HCT116 (cell line): ENCODE measurements around the gene IL1RAPL2. TPM values are rescaled to one million over a fixed set of nuclear protein-coding genes. Genes with fewer than 3 reads are reported as not detected.

Experiments used
- ATAC-seq: fragments of 200-7000 bp; cut with Tn5 transposase; 2 replicates; pipeline ENCODE4 v1.9.1; 2020; ENCODE audit warnings: mild to moderate bottlenecking, moderate library complexity
- BruUV-seq: library from RNA; stranded (reverse); fragments of 400-500 nt; replicated peaks from 2 replicates; lab custom pipeline; 2021; lab: Mats Ljungman, UMichigan
- CTCF ChIA-PET: fragments of 300-600 bp; sonication (Branson Sonifier 250); formaldehyde crosslinking; loops from one replicate; lab custom pipeline; 2021; ENCODE audit warnings: antibody characterized with exemption; lab: Charles Lee
- POLR2A ChIA-PET: fragments of 300-600, 350-600 bp; sonication (Branson Sonifier 250); formaldehyde crosslinking; loops from one replicate; lab custom pipeline; 2021; ENCODE audit warnings: antibody characterized with exemption; lab: Charles Lee
- RAD21 ChIA-PET, 2 experiments: fragments of 300-600 bp; sonication (Branson Sonifier 250); formaldehyde crosslinking; loops; one replicate each; lab custom pipeline; 2023; ENCODE audit warnings: low total read pairs in 2 of 2; ENCODE audit not compliant: uncharacterized antibody in 2 of 2, unreplicated experiment in 2 of 2, low non-redundant PET in 1 of 2; lab: Charles Lee
- DNase-seq: peaks from one replicate; pipeline ENCODE4 v3.0.0-alpha.2; 2010; ENCODE audit warnings: low read depth, low spot score
- H2AFZ ChIP-seq: fragments of 200-600 bp; shearing (Covaris generic), sonication (generic); 2 replicates; pipeline ENCODE4 v1.6.1; 2017; ENCODE audit warnings: low read depth, mixed run types, mixed read lengths, antibody characterized with exemption, low read length; ENCODE audit not compliant: poor library complexity, severe bottlenecking
- H3K27ac ChIP-seq: 2 replicates; pipeline ENCODE4 v1.5.1; 2012; ENCODE audit warnings: low read depth, low read length
- H3K27me3 ChIP-seq: fragments of 200-600 bp; sonication (generic); 2 replicates; pipeline ENCODE4 v1.6.1; 2016; ENCODE audit warnings: mixed run types, low read length, mixed read lengths; ENCODE audit not compliant: insufficient read depth
- H3K36me3 ChIP-seq, 2 experiments: fragments of 200-500 bp in 1 of 2; fragments of 200-600 bp in 1 of 2; sonication (Bioruptor generic) in 1 of 2; sonication (generic) in 1 of 2; 2 replicates each; pipeline versions ENCODE4 v1.5.1 to v1.6.1; 2014 to 2016; ENCODE audit warnings: low read length in 2 of 2, inconsistent platforms in 1 of 2, mixed read lengths in 1 of 2, mixed run types in 1 of 2; ENCODE audit not compliant: insufficient read depth in 2 of 2, control insufficient read depth in 1 of 2
- H3K4me1 ChIP-seq, 2 experiments: fragments of 200-600 bp in 1 of 2; sonication (generic) in 1 of 2; 2 replicates each; pipeline versions ENCODE4 v1.5.1 to v1.6.1; 2012 to 2017; ENCODE audit warnings: low read length in 2 of 2, inconsistent platforms in 1 of 2, mild to moderate bottlenecking in 1 of 2, mixed read lengths in 1 of 2, mixed run types in 1 of 2, moderate library complexity in 1 of 2; ENCODE audit not compliant: insufficient read depth in 2 of 2, control insufficient read depth in 1 of 2
- H3K4me2 ChIP-seq: fragments of 200-600 bp; sonication (generic); 2 replicates; pipeline ENCODE4 v1.6.1; 2017; ENCODE audit warnings: mixed run types, low read length, mixed read lengths
- H3K4me3 ChIP-seq, 2 experiments: fragments of 200-600 bp in 1 of 2; sonication (generic) in 1 of 2; replicated peaks in 1 of 2; 2 replicates each; pipeline ENCODE4 v1.5.1; 2011 to 2016; ENCODE audit warnings: low read length in 2 of 2, control low read depth in 1 of 2, low read depth in 1 of 2, mild to moderate bottlenecking in 1 of 2, mixed read lengths in 1 of 2, mixed run types in 1 of 2
- H3K79me2 ChIP-seq: fragments of 200-600 bp; sonication (generic); 2 replicates; pipeline ENCODE4 v1.6.1; 2017; ENCODE audit warnings: mild to moderate bottlenecking, mixed run types, low read length, moderate library complexity, mixed read lengths; ENCODE audit not compliant: insufficient read depth
- H3K9ac ChIP-seq: fragments of 200-600 bp; sonication (generic); 2 replicates; pipeline ENCODE4 v1.6.1; 2016; ENCODE audit warnings: low read length, mixed read lengths
- H3K9me2 ChIP-seq: fragments of 200-600 bp; sonication (generic), shearing (Covaris generic); 2 replicates; pipeline ENCODE4 v1.6.1; 2017; ENCODE audit warnings: mixed run types, mild to moderate bottlenecking, moderate library complexity; ENCODE audit not compliant: insufficient read depth
- H3K9me3 ChIP-seq, 2 experiments: fragments of 200-500 bp in 1 of 2; fragments of 200-600 bp in 1 of 2; sonication (Bioruptor generic) in 1 of 2; sonication (generic) in 1 of 2; 2 replicates each; pipeline ENCODE4 v1.6.1; 2014 to 2017; ENCODE audit warnings: low read length in 2 of 2, mixed read lengths in 2 of 2, inconsistent platforms in 1 of 2, low read depth in 1 of 2, mild to moderate bottlenecking in 1 of 2, mixed run types in 1 of 2, moderate library complexity in 1 of 2; ENCODE audit not compliant: control insufficient read depth in 1 of 2, insufficient read depth in 1 of 2
- H4K20me1 ChIP-seq: fragments of 200-600 bp; sonication (generic), shearing (Covaris generic); 2 replicates; pipeline ENCODE4 v1.6.1; 2017; ENCODE audit warnings: mixed run types, mild to moderate bottlenecking, moderate library complexity; ENCODE audit not compliant: insufficient read depth
- EGR1 ChIP-seq: IDR thresholded peaks from 2 replicates; pipeline ENCODE4 v1.6.1; 2012; ENCODE audit warnings: low read depth
- EZH2 ChIP-seq: fragments of 200-600 bp; sonication (generic); IDR thresholded peaks from 2 replicates; pipeline ENCODE4 v1.6.1; 2017; ENCODE audit warnings: antibody characterized with exemption, mixed run types
- EZH2phosphoT487 ChIP-seq: fragments of 200-600 bp; IDR thresholded peaks from 2 replicates; pipeline ENCODE4 v1.6.1; 2018; ENCODE audit warnings: antibody characterized with exemption, borderline replicate concordance
- FOSL1 ChIP-seq: IDR thresholded peaks from 2 replicates; pipeline ENCODE4 v1.6.1; 2012; ENCODE audit warnings: low read depth
- JUND ChIP-seq: IDR thresholded peaks from 2 replicates; pipeline ENCODE4 v1.6.1; 2012
- POLR2A ChIP-seq: IDR thresholded peaks from 2 replicates; pipeline ENCODE4 v1.7.0; 2011; ENCODE audit warnings: borderline replicate concordance; ENCODE audit not compliant: insufficient read depth, insufficient read length; ENCODE audit errors: extremely low read depth
- POLR2AphosphoS5 ChIP-seq: IDR thresholded peaks from 2 replicates; pipeline ENCODE4 v1.6.1; 2011; ENCODE audit warnings: mild to moderate bottlenecking, low read depth, low read length, moderate library complexity
- RAD21 ChIP-seq: IDR thresholded peaks from 2 replicates; pipeline ENCODE4 v1.6.1; 2012; ENCODE audit warnings: low read depth, mild to moderate bottlenecking
- SP1 ChIP-seq: IDR thresholded peaks from 2 replicates; pipeline ENCODE4 v1.6.1; 2012; ENCODE audit warnings: low read depth
- SRF ChIP-seq: IDR thresholded peaks from 2 replicates; pipeline ENCODE4 v1.6.1; 2012; ENCODE audit warnings: low read depth
- YY1 ChIP-seq: IDR thresholded peaks from 2 replicates; pipeline ENCODE4 v1.6.1; 2011; ENCODE audit warnings: low read length, low read depth, moderate library complexity, mild to moderate bottlenecking; ENCODE audit not compliant: insufficient replicate concordance; ENCODE audit errors: extremely low read depth
- ZFX ChIP-seq: fragments of 450-650 bp; IDR thresholded peaks from 2 replicates; pipeline ENCODE4 v1.6.1; 2017
- ZNF274 ChIP-seq: fragments of 200-500 bp; sonication (Bioruptor generic); IDR thresholded peaks from 2 replicates; pipeline ENCODE4 v1.6.1; 2014; ENCODE audit warnings: mild to moderate bottlenecking, low read depth, low read length, inconsistent platforms
- intact Hi-C: fragments of 100-400 bp; cut with micrococcal nuclease; formaldehyde crosslinking; loops from 2 replicates; pipeline ENCODE4 v1.10.0; 2022
- total RNA-seq: library from RNA; stranded (reverse); gene quantifications from one replicate; pipeline ENCODE4 v1.2.1, GENCODE V29; 2021; ENCODE audit not compliant: unreplicated experiment
- TF ChIP-seq, protein P1 (sequence below): IDR thresholded peaks from 2 replicates; pipeline ENCODE4 v1.6.1; 2011; ENCODE audit warnings: mild to moderate bottlenecking, low read length, moderate library complexity; ENCODE audit not compliant: insufficient replicate concordance; ENCODE audit errors: extremely low read depth
- TF ChIP-seq, protein P2 (sequence below): IDR thresholded peaks from 2 replicates; pipeline ENCODE4 v1.6.1; 2012
- TF ChIP-seq, protein P3 (sequence below), 3 experiments: fragments of 200-600 bp in 1 of 3; sonication (generic) in 1 of 3; IDR thresholded peaks in 2 of 3; conservative IDR thresholded peaks in 1 of 3; 2 replicates each; pipeline ENCODE4 v1.5.1; 2012 to 2017; ENCODE audit warnings: low read depth in 2 of 3, low read length in 2 of 3, antibody characterized with exemption in 1 of 3, borderline replicate concordance in 1 of 3, control low read depth in 1 of 3, mild to moderate bottlenecking in 1 of 3, mixed read lengths in 1 of 3, mixed run types in 1 of 3, moderate library complexity in 1 of 3; ENCODE audit not compliant: insufficient read depth in 1 of 3

IL1RAPL2 gene
- total RNA-seq, 1 experiment from 2014 or later = not detected

DNA sequence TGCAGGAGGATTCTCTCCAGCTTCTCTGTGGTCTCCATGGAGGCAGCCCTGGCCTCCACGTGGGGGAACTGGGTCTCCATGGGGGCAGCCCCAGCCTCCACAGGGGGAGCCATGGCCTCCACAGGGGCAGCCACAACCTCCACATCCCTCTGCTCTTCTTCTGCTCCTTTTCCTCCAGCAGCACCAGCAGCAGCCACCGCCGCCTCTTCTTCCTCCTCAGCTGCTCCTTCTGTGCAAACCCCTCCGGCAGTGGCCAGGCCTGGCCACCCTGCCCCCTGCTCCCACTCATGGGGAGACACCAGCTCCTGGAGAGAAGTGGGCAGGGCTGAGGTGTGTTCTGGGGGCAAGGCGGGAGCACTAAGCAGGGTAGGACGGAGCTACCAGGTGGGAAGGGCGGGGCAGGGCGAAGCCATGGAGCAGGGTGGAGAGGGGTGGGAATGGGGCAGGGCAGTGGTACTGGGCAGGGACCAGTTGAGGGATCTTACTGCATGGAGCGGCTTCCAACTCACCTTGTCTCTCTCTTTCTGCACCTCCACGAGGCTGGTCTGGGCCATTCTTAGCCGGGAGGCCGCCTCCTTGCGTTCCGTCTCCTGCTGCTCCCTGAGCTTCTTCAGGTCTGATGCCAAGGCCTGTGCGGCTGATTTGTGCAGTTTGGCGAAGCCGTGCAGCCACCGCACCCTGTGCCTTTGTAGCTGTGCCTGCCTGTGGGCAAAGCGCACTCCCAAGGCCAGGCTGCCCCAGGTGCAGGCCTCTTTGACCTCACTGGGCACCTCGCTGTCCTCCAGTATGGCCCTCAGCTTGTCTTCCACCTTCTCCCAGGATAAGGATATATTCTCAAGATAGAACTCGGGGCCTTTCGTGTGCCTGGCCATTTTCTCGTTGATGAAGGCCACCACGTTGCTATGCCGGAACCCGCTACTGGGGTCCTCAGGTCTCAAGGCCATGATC, 653.7 kb downstream of the IL1RAPL2 start:
- Histone ChIP-seq H3K4me1 (no peaks in the 10 kb centered on the region), H3K9me3 (no peaks in the 10 kb centered on the region), H3K27ac (no peak overlapping the region), H3K9me2 (no peaks in the 10 kb centered on the region), H3K36me3 (no peaks in the 10 kb centered on the region), H2AFZ (no peak overlapping the region), H3K79me2 (no peaks in the 10 kb centered on the region), H3K27me3 (no peaks in the 10 kb centered on the region), H3K4me2 (no peak overlapping the region), H4K20me1 (no peaks in the 10 kb centered on the region; the same call in 1 of the 2 replicates), H3K4me3 (no peak overlapping the region), H3K9ac (no peak overlapping the region)
- POLR2A ChIA-PET = no interaction called here
- TF ChIP-seq POLR2A = no peak
- TF ChIP-seq RAD21 = no peak
- no peak for TF ChIP-seq POLR2AphosphoS5
- TF ChIP-seq FOSL1 = no peak
- TF ChIP-seq SRF = no peak
- no peak for TF ChIP-seq EGR1
- no peak for TF ChIP-seq SP1
- TF ChIP-seq EZH2 = no peak
- no peak for TF ChIP-seq ZFX
- TF ChIP-seq ZNF274 = no peak
- TF ChIP-seq YY1 = no peak
- TF ChIP-seq, protein P1, sequence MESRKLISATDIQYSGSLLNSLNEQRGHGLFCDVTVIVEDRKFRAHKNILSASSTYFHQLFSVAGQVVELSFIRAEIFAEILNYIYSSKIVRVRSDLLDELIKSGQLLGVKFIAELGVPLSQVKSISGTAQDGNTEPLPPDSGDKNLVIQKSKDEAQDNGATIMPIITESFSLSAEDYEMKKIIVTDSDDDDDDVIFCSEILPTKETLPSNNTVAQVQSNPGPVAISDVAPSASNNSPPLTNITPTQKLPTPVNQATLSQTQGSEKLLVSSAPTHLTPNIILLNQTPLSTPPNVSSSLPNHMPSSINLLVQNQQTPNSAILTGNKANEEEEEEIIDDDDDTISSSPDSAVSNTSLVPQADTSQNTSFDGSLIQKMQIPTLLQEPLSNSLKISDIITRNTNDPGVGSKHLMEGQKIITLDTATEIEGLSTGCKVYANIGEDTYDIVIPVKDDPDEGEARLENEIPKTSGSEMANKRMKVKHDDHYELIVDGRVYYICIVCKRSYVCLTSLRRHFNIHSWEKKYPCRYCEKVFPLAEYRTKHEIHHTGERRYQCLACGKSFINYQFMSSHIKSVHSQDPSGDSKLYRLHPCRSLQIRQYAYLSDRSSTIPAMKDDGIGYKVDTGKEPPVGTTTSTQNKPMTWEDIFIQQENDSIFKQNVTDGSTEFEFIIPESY = no peak
- TF ChIP-seq, protein P2, sequence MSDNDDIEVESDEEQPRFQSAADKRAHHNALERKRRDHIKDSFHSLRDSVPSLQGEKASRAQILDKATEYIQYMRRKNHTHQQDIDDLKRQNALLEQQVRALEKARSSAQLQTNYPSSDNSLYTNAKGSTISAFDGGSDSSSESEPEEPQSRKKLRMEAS = no peak
- no peak for TF ChIP-seq JUND
- TF ChIP-seq EZH2phosphoT487 = no peak
- TF ChIP-seq, protein P3, sequence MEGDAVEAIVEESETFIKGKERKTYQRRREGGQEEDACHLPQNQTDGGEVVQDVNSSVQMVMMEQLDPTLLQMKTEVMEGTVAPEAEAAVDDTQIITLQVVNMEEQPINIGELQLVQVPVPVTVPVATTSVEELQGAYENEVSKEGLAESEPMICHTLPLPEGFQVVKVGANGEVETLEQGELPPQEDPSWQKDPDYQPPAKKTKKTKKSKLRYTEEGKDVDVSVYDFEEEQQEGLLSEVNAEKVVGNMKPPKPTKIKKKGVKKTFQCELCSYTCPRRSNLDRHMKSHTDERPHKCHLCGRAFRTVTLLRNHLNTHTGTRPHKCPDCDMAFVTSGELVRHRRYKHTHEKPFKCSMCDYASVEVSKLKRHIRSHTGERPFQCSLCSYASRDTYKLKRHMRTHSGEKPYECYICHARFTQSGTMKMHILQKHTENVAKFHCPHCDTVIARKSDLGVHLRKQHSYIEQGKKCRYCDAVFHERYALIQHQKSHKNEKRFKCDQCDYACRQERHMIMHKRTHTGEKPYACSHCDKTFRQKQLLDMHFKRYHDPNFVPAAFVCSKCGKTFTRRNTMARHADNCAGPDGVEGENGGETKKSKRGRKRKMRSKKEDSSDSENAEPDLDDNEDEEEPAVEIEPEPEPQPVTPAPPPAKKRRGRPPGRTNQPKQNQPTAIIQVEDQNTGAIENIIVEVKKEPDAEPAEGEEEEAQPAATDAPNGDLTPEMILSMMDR (IDR thresholded peaks at IDR 0.05 in 2 of 3, conservative IDR thresholded peaks at IDR 0.05 in 1 of 3; ENCODE audit: borderline replicate concordance in 1 of 3, insufficient read depth in 1 of 3, low read depth in 2 of 3, low read length in 2 of 3) = no peak
- ATAC-seq (no peak), DNase-seq (no peak)
- no TSS peak for BruUV-seq
- CTCF ChIA-PET = no interaction called here
- intact Hi-C loops = no loop called here
- RAD21 ChIA-PET = no interaction called here
